ENCODE measurements around the gene VMP1. TPM values are rescaled to one million over a fixed set of nuclear protein-coding genes. Genes with fewer than 3 reads are reported as not detected.

VMP1 gene
- total and polyA plus RNA-seq, 4 donors = 92.5 to 249 (median 157) TPM

DNA sequence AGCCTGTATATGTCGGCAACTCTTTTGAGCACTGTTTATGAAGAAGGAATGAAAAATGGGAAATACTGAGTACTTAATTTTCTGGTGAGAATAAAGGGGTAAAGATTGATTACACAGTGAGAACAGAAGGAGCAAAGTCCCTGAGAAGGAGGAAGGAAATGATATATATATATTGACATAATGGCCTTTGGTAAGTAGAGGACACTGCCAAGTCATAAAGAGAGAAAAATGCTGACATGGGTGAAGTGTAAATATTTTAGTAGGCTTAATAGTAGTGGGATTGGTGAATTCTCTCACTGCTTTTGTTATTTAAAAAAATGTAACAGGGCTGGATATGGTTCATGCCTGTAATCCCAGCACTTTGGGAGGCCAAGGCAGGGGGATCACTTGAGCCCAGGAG, 16.2 kb downstream of the VMP1 start:
- TF ChIP-seq, protein P1, sequence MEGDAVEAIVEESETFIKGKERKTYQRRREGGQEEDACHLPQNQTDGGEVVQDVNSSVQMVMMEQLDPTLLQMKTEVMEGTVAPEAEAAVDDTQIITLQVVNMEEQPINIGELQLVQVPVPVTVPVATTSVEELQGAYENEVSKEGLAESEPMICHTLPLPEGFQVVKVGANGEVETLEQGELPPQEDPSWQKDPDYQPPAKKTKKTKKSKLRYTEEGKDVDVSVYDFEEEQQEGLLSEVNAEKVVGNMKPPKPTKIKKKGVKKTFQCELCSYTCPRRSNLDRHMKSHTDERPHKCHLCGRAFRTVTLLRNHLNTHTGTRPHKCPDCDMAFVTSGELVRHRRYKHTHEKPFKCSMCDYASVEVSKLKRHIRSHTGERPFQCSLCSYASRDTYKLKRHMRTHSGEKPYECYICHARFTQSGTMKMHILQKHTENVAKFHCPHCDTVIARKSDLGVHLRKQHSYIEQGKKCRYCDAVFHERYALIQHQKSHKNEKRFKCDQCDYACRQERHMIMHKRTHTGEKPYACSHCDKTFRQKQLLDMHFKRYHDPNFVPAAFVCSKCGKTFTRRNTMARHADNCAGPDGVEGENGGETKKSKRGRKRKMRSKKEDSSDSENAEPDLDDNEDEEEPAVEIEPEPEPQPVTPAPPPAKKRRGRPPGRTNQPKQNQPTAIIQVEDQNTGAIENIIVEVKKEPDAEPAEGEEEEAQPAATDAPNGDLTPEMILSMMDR (IDR thresholded peaks at IDR 0.05; ENCODE audit: control extremely low read depth, extremely low read depth) = no peak
- H3K4me3 ChIP-seq = no peak overlapping the region
- H3K9me3 ChIP-seq (ENCODE audit: control insufficient read depth in 4 of 4, insufficient read depth in 3 of 4, low read length in 3 of 4) = no peaks in the 10 kb centered on the region
- H3K36me3 ChIP-seq (ENCODE audit: control insufficient read depth in 4 of 4, insufficient read depth in 4 of 4, low read length in 4 of 4) = no peaks in the 10 kb centered on the region
- no peak overlapping the region for H3K27ac ChIP-seq (ENCODE audit: low read depth in 1 of 2, low read length in 1 of 2)
- DNase-seq = no peak
- H3K4me1 ChIP-seq (ENCODE audit: control insufficient read depth in 5 of 5, insufficient read depth in 5 of 5, low read length in 5 of 5) = peaks cover 0 to 12% (median 8%) of the 10 kb centered on the region in 5 donors
- no peaks in the 10 kb centered on the region for H3K27me3 ChIP-seq (ENCODE audit: control insufficient read depth in 3 of 3, insufficient read depth in 3 of 3, low read length in 2 of 3)
- 72 to 76% methylated on average over 1 of the region's 1 CpG for WGBS, 2 donors
- no peak for ATAC-seq (ENCODE audit: insufficient read depth, low FRiP score)
- H3K9ac ChIP-seq (ENCODE audit: insufficient read depth in 1 of 2, low read length in 2 of 2) = no peak overlapping the region

GRCh38 chr17:59725691-59726090, 18.2 kb downstream of the VMP1 start:
- Histone ChIP-seq H3K36me3 (ENCODE audit: control insufficient read depth in 4 of 4, insufficient read depth in 4 of 4, low read length in 4 of 4) (no peaks in the 10 kb centered on the region), H3K4me3 (no peak overlapping the region), H3K9ac (ENCODE audit: insufficient read depth in 1 of 2, low read length in 2 of 2) (peak overlapping the region in 1 of 2 donors; percentile 61), H3K9me3 (ENCODE audit: control insufficient read depth in 4 of 4, insufficient read depth in 3 of 4, low read length in 3 of 4) (no peaks in the 10 kb centered on the region), H3K4me1 (ENCODE audit: control insufficient read depth in 5 of 5, insufficient read depth in 5 of 5, low read length in 5 of 5) (peaks cover 0 to 12% (median 8%) of the 10 kb centered on the region in 5 donors), H3K27me3 (ENCODE audit: control insufficient read depth in 3 of 3, insufficient read depth in 3 of 3, low read length in 2 of 3) (no peaks in the 10 kb centered on the region), H3K27ac (ENCODE audit: low read depth in 1 of 2, low read length in 1 of 2) (no peak overlapping the region)
- TF ChIP-seq, protein P1 (IDR thresholded peaks at IDR 0.05; ENCODE audit: control extremely low read depth, extremely low read depth) = no peak
- ATAC-seq (ENCODE audit: insufficient read depth, low FRiP score) (peak; percentile 11), DNase-seq (peak in 2 of 3 donors; percentile 76 to 84)
- WGBS, 2 donors = 13 to 27% methylated on average over 2 of the region's 2 CpGs

- no peak overlapping the region for H3K9ac ChIP-seq (ENCODE audit: insufficient read depth in 1 of 2, low read length in 2 of 2)
- H3K27me3 ChIP-seq (ENCODE audit: control insufficient read depth in 3 of 3, insufficient read depth in 3 of 3, low read length in 2 of 3) = no peaks in the 10 kb centered on the region
- no peak overlapping the region for H3K4me3 ChIP-seq
- DNase-seq (no peak), ATAC-seq (ENCODE audit: insufficient read depth, low FRiP score) (no peak)
- TF ChIP-seq, protein P1 (IDR thresholded peaks at IDR 0.05; ENCODE audit: control extremely low read depth, extremely low read depth) = no peak
- H3K9me3 ChIP-seq (ENCODE audit: control insufficient read depth in 4 of 4, insufficient read depth in 3 of 4, low read length in 3 of 4) = no peaks in the 10 kb centered on the region
- peaks cover 0 to 3% (median 0%) of the 10 kb centered on the region in 4 donors for H3K36me3 ChIP-seq (ENCODE audit: control insufficient read depth in 4 of 4, insufficient read depth in 4 of 4, low read length in 4 of 4)
- H3K4me1 ChIP-seq (ENCODE audit: control insufficient read depth in 5 of 5, insufficient read depth in 5 of 5, low read length in 5 of 5) = peaks cover 0 to 12% (median 5%) of the 10 kb centered on the region in 5 donors
- WGBS, 2 donors = 97% methylated on average over 1 of the region's 1 CpG
- no peak overlapping the region for H3K27ac ChIP-seq (ENCODE audit: low read depth in 1 of 2, low read length in 1 of 2)
Measured at GRCh38 chr17:59727817-59728533, 20.5 kb downstream of the VMP1 start.

All from lung (tissue), 12 donors.